ENCODE measurements around the gene LAMP2.

DNA sequence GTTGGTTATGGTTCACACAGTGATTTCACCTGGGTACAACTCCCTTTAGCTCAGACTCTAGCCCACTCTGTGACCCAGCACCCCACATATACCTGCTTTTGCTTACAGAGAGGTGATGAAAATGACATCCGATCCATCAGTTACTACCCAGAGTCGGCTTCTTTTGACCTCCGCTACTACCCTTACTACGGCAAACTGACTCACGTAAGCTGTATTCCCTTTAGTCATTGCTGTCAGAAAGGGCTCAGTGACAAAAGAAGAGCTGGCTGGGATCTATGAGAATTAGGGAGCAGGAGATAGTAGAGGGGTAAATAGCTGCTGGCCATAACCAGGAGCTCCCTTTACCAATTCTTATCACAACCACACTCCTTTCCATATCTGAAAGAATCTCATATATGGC lies 90.5 kb downstream of the LAMP2 start:
- no peak for TF ChIP-seq YY1 (IDR thresholded peaks at IDR 0.05; ENCODE audit: insufficient read depth, insufficient read length)
- no peak for TF ChIP-seq ZNF274 (IDR thresholded peaks at IDR 0.05; ENCODE audit: low read depth, low read length)
- TF ChIP-seq SUZ12 (IDR thresholded peaks at IDR 0.05; ENCODE audit: extremely low read depth, insufficient read depth, insufficient read length), result no peak

All from NT2/D1 (cell line).